Right lobe of liver (tissue), 4 donors: ENCODE results near the gene MACROD2.

Experiments used
- POLR2A ChIP-seq: fragments of 450-650 bp; IDR thresholded peaks from one replicate; pipeline ENCODE4 v1.6.1; 2017; ENCODE audit warnings: antibody characterized with exemption, mild to moderate bottlenecking
- TF ChIP-seq, protein P1 (sequence below), 4 donors: fragments of 200-600 bp in 3 of 4; fragments of 450-650 bp in 1 of 4; IDR thresholded peaks; one replicate each; pipeline versions ENCODE4 v1.5.1 to v1.8.0; 2016 to 2022; ENCODE audit warnings: antibody characterized with exemption in 4 of 4, mild to moderate bottlenecking in 2 of 4
- donor health status: DM: no; HTN: no; CAD: no.
- donor health status: DM: no; HTN: no; CAD: no.
- donor health status: DM: no; HTN: yes; CAD: no.

DNA sequence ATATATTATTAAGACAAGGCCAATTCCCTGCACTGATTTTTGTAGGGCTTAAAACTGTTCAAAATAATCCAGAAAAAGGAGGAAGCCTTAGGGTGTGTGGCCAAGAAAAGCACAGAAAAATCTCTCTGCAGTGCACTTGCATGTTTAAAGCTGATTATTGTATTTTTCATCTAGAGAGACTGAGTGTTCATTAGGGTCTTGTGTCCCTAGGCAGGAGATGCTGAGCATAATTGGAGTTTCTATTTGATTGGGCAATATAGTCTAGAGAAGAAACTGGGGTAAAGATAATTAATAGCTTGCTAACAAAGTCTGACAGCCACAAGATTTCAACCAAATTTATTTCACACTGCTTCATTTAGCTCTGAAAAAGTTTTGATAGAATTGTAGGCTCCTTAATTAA is 339.7 kb downstream of the MACROD2 start:
- TF ChIP-seq POLR2A = no peak
- TF ChIP-seq, protein P1, sequence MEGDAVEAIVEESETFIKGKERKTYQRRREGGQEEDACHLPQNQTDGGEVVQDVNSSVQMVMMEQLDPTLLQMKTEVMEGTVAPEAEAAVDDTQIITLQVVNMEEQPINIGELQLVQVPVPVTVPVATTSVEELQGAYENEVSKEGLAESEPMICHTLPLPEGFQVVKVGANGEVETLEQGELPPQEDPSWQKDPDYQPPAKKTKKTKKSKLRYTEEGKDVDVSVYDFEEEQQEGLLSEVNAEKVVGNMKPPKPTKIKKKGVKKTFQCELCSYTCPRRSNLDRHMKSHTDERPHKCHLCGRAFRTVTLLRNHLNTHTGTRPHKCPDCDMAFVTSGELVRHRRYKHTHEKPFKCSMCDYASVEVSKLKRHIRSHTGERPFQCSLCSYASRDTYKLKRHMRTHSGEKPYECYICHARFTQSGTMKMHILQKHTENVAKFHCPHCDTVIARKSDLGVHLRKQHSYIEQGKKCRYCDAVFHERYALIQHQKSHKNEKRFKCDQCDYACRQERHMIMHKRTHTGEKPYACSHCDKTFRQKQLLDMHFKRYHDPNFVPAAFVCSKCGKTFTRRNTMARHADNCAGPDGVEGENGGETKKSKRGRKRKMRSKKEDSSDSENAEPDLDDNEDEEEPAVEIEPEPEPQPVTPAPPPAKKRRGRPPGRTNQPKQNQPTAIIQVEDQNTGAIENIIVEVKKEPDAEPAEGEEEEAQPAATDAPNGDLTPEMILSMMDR (IDR thresholded peaks at IDR 0.05) = no peak
